CD4-positive, alpha-beta T cell treated with Interleukin-4 for 1 hour (primary cell): Measurements from ENCODE around the gene ZW10.
"Not testable (repeated sequence)": the region's sequence is repeated elsewhere in the genome, so short reads cannot be mapped to it uniquely, and the experiment has no call there.

Experiments used
- DNase-seq, 2 donors: peaks; one replicate each; pipeline ENCODE4 v3.0.0-alpha.2; 2020 to 2022

ZW10 gene

GRCh38 chr11:113736323-113736722, 37.2 kb downstream of the ZW10 start:
- DNase-seq, result no peak

GRCh38 chr11:113732092-113732491, 41.4 kb downstream of the ZW10 start:
- DNase-seq, result no peak

GRCh38 chr11:113730887-113731726, 42.4 kb downstream of the ZW10 start:
- DNase-seq, result no peak

- no peak for DNase-seq
These were observed 44.0 kb downstream of the ZW10 start for GRCh38 chr11:113729456-113729855.

GRCh38 chr11:113728814-113729213, 44.7 kb downstream of the ZW10 start:
- DNase-seq, result no peak

GRCh38 chr11:113725913-113726312, 47.6 kb downstream of the ZW10 start:
- no peak for DNase-seq

- DNase-seq, result no peak
These were observed 48.1 kb downstream of the ZW10 start for GRCh38 chr11:113725407-113725806.

GRCh38 chr11:113724778-113725177, 48.7 kb downstream of the ZW10 start:
- DNase-seq, result no peak

- no peak for DNase-seq
These were observed 49.7 kb downstream of the ZW10 start for GRCh38 chr11:113723787-113724186.

GRCh38 chr11:113722934-113723333, 50.6 kb downstream of the ZW10 start:
- DNase-seq, result no peak

GRCh38 chr11:113722221-113722620, 51.3 kb downstream of the ZW10 start:
- no peak for DNase-seq

GRCh38 chr11:113721462-113722066, 51.9 kb downstream of the ZW10 start:
- DNase-seq, result no peak

GRCh38 chr11:113720478-113720877, 53.0 kb downstream of the ZW10 start:
- DNase-seq, result not testable (repeated sequence)

- no peak for DNase-seq
These were observed 57.4 kb downstream of the ZW10 start for GRCh38 chr11:113715882-113716625.

GRCh38 chr11:113715273-113715672, 58.2 kb downstream of the ZW10 start:
- DNase-seq, result no peak

GRCh38 chr11:113710989-113711388, 62.5 kb downstream of the ZW10 start:
- no peak for DNase-seq

- DNase-seq, result no peak
These were observed 67.4 kb downstream of the ZW10 start, which contains the start of gene TMPRSS5 for GRCh38 chr11:113705871-113706655. Gene TMPRSS5, minus strand, starts transcription at chr11:113706308. Its CDS starts 84 bp downstream, at chr11:113706224.

GRCh38 chr11:113703551-113703950, 69.9 kb downstream of the ZW10 start:
- DNase-seq, result not testable (repeated sequence)

- no peak for DNase-seq
These were observed 72.0 kb downstream of the ZW10 start for GRCh38 chr11:113701491-113701890.

GRCh38 chr11:113698515-113698914, 75.0 kb downstream of the ZW10 start:
- DNase-seq, result no peak

GRCh38 chr11:113697756-113698407, 75.6 kb downstream of the ZW10 start:
- no peak for DNase-seq

GRCh38 chr11:113697111-113697510, 76.4 kb downstream of the ZW10 start:
- DNase-seq, result no peak
